ENCODE results near the gene PTGES.
"Not testable (repeated sequence)": the region's sequence is repeated elsewhere in the genome, so short reads cannot be mapped to it uniquely, and the experiment has no call there.

Gene PTGES

GRCh38 chr9:129752900-129753729 is at the start of gene PTGES:
PTGES (minus strand) TSS chr9:129753042; CDS start chr9:129753012, 30 bp downstream.
- peak; percentile 67 for DNase-seq (ENCODE audit: low spot score)
- in situ Hi-C loops (cut with MboI; ENCODE audit: low pct_unique_long_range_greater_than_20kb, low sequenced_read_pairs, unreplicated experiment) = no loop called here
- no peak for TF ChIP-seq CTCF (IDR thresholded peaks at IDR 0.05; ENCODE audit: extremely low read depth, insufficient read depth, missing control alignments)

GRCh38 chr9:129801504-129801903 is 48.7 kb upstream of the PTGES start:
- in situ Hi-C loops (cut with MboI; ENCODE audit: low pct_unique_long_range_greater_than_20kb, low sequenced_read_pairs, unreplicated experiment) = no loop called here
- DNase-seq (ENCODE audit: low spot score) = no peak
- TF ChIP-seq CTCF (IDR thresholded peaks at IDR 0.05; ENCODE audit: extremely low read depth, insufficient read depth, missing control alignments) = no peak

GRCh38 chr9:129798973-129799372 is 46.1 kb upstream of the PTGES start:
- TF ChIP-seq CTCF (IDR thresholded peaks at IDR 0.05; ENCODE audit: extremely low read depth, insufficient read depth, missing control alignments) = no peak
- in situ Hi-C loops (cut with MboI; ENCODE audit: low pct_unique_long_range_greater_than_20kb, low sequenced_read_pairs, unreplicated experiment) = loop anchor here (25.0 kb wide), 2 partner anchors 137 to 662 kb away; partner anchors contain the start of gene PRRX2
- no peak for DNase-seq (ENCODE audit: low spot score)

- not testable (repeated sequence) for DNase-seq (ENCODE audit: low spot score)
- in situ Hi-C loops (cut with MboI; ENCODE audit: low pct_unique_long_range_greater_than_20kb, low sequenced_read_pairs, unreplicated experiment) = loop anchor here (25.0 kb wide), 2 partner anchors 134 to 659 kb away; partner anchors contain the start of gene PRRX2
These were observed 43.2 kb upstream of the PTGES start for GRCh38 chr9:129796029-129796428.

- no peak for TF ChIP-seq CTCF (IDR thresholded peaks at IDR 0.05; ENCODE audit: extremely low read depth, insufficient read depth, missing control alignments)
- in situ Hi-C loops (cut with MboI; ENCODE audit: low pct_unique_long_range_greater_than_20kb, low sequenced_read_pairs, unreplicated experiment) = loop anchor here (25.0 kb wide), 2 partner anchors 132 to 657 kb away; partner anchors contain the start of gene PRRX2
- no peak for DNase-seq (ENCODE audit: low spot score)
These were observed 41.7 kb upstream of the PTGES start for GRCh38 chr9:129794549-129794948.

GRCh38 chr9:129786481-129786880 is 33.6 kb upstream of the PTGES start:
- TF ChIP-seq CTCF (IDR thresholded peaks at IDR 0.05; ENCODE audit: extremely low read depth, insufficient read depth, missing control alignments) = no peak
- DNase-seq (ENCODE audit: low spot score) = no peak
- in situ Hi-C loops (cut with MboI; ENCODE audit: low pct_unique_long_range_greater_than_20kb, low sequenced_read_pairs, unreplicated experiment) = loop anchor here (10.0 to 25.0 kb wide), 3 partner anchors 52 to 649 kb away; partner anchors contain the start of gene PRRX2

GRCh38 chr9:129785866-129786265 is 33.0 kb upstream of the PTGES start:
- TF ChIP-seq CTCF (IDR thresholded peaks at IDR 0.05; ENCODE audit: extremely low read depth, insufficient read depth, missing control alignments) = no peak
- DNase-seq (ENCODE audit: low spot score) = no peak
- in situ Hi-C loops (cut with MboI; ENCODE audit: low pct_unique_long_range_greater_than_20kb, low sequenced_read_pairs, unreplicated experiment) = loop anchor here (10.0 to 25.0 kb wide), 3 partner anchors 51 to 649 kb away; partner anchors contain the start of gene PRRX2

GRCh38 chr9:129784970-129785369 is 32.1 kb upstream of the PTGES start:
- not testable (repeated sequence) for DNase-seq (ENCODE audit: low spot score)
- in situ Hi-C loops (cut with MboI; ENCODE audit: low pct_unique_long_range_greater_than_20kb, low sequenced_read_pairs, unreplicated experiment) = loop anchor here (10.0 to 25.0 kb wide), 3 partner anchors 50 to 648 kb away; partner anchors contain the start of gene PRRX2
